ENCODE data around the gene LRCH1.
"Not testable (repeated sequence)": the region's sequence is repeated elsewhere in the genome, so short reads cannot be mapped to it uniquely, and the experiment has no call there.

The LRCH1 gene

DNA sequence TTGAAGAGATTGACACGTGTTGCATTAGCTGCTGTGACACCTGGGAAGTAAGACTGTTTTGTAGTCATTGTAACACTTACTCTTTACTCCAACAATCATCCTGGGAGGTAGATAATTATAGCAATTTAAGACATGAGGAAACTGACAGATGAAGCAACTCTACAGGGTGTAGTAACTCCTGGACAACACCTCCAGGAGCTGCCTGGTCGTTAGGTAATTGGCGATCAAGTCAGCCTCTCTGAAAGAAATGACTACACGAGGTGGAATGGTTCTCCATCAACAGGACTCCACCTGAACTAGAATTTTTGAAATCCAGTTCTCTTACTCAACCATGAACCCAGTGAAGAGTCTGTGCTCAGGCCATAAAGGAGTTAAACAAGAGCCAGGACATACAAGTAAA, 43.0 kb upstream of the LRCH1 start:
- TF ChIP-seq SPI1 (IDR thresholded peaks at IDR 0.05; ENCODE audit: borderline replicate concordance, low read depth) = no peak
- TF ChIP-seq, protein P1, sequence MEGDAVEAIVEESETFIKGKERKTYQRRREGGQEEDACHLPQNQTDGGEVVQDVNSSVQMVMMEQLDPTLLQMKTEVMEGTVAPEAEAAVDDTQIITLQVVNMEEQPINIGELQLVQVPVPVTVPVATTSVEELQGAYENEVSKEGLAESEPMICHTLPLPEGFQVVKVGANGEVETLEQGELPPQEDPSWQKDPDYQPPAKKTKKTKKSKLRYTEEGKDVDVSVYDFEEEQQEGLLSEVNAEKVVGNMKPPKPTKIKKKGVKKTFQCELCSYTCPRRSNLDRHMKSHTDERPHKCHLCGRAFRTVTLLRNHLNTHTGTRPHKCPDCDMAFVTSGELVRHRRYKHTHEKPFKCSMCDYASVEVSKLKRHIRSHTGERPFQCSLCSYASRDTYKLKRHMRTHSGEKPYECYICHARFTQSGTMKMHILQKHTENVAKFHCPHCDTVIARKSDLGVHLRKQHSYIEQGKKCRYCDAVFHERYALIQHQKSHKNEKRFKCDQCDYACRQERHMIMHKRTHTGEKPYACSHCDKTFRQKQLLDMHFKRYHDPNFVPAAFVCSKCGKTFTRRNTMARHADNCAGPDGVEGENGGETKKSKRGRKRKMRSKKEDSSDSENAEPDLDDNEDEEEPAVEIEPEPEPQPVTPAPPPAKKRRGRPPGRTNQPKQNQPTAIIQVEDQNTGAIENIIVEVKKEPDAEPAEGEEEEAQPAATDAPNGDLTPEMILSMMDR (IDR thresholded peaks at IDR 0.05; ENCODE audit: insufficient read depth, low read length) = no peak
- TF ChIP-seq GABPA (IDR thresholded peaks at IDR 0.05; ENCODE audit: low read depth) = no peak
- no peak for TF ChIP-seq POLR2AphosphoS5 (IDR thresholded peaks at IDR 0.05; ENCODE audit: low read depth)
- TF ChIP-seq, protein P2, sequence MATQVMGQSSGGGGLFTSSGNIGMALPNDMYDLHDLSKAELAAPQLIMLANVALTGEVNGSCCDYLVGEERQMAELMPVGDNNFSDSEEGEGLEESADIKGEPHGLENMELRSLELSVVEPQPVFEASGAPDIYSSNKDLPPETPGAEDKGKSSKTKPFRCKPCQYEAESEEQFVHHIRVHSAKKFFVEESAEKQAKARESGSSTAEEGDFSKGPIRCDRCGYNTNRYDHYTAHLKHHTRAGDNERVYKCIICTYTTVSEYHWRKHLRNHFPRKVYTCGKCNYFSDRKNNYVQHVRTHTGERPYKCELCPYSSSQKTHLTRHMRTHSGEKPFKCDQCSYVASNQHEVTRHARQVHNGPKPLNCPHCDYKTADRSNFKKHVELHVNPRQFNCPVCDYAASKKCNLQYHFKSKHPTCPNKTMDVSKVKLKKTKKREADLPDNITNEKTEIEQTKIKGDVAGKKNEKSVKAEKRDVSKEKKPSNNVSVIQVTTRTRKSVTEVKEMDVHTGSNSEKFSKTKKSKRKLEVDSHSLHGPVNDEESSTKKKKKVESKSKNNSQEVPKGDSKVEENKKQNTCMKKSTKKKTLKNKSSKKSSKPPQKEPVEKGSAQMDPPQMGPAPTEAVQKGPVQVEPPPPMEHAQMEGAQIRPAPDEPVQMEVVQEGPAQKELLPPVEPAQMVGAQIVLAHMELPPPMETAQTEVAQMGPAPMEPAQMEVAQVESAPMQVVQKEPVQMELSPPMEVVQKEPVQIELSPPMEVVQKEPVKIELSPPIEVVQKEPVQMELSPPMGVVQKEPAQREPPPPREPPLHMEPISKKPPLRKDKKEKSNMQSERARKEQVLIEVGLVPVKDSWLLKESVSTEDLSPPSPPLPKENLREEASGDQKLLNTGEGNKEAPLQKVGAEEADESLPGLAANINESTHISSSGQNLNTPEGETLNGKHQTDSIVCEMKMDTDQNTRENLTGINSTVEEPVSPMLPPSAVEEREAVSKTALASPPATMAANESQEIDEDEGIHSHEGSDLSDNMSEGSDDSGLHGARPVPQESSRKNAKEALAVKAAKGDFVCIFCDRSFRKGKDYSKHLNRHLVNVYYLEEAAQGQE (IDR thresholded peaks at IDR 0.05; ENCODE audit: insufficient replicate concordance, low read depth) = no peak
- Histone ChIP-seq H3K27ac (replicated peaks) (no peak overlapping the region), H3K4me3 (replicated peaks; ENCODE audit: insufficient read depth, low read length) (no peak overlapping the region), H3K27me3 (ENCODE audit: insufficient read depth, poor library complexity, severe bottlenecking) (no peaks in the 10 kb centered on the region)
- peak in 1 of 2 experiments; percentile 32 for DNase-seq (ENCODE audit: low read depth in 1 of 2, low spot score in 1 of 2)

DNA sequence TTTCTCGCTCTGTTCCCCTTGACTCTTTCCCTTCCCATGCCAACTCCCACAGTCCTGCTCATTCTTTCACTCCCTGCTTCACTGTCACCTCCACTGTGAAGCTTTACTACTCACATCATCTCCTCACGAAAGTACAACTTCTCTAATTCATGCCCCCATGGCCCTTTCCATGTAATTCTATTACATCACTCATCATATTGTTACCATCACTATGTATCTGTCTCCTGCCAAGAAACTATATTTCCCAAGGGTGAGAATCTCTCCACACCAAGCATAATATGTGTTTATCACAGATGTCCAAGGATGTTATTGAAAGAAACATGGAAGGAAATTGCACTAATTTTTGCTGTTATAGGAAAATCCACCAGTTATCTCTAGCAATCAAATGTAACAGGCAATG, 37.2 kb upstream of the LRCH1 start:
- TF ChIP-seq POLR2AphosphoS5 (IDR thresholded peaks at IDR 0.05; ENCODE audit: low read depth) = no peak
- no peak for TF ChIP-seq SPI1 (IDR thresholded peaks at IDR 0.05; ENCODE audit: borderline replicate concordance, low read depth)
- TF ChIP-seq, protein P1 (IDR thresholded peaks at IDR 0.05; ENCODE audit: insufficient read depth, low read length) = no peak
- no peak for TF ChIP-seq GABPA (IDR thresholded peaks at IDR 0.05; ENCODE audit: low read depth)
- TF ChIP-seq, protein P2 (IDR thresholded peaks at IDR 0.05; ENCODE audit: insufficient replicate concordance, low read depth) = no peak
- Histone ChIP-seq H3K4me3 (replicated peaks; ENCODE audit: insufficient read depth, low read length) (no peak overlapping the region), H3K27ac (replicated peaks) (no peak overlapping the region), H3K27me3 (ENCODE audit: insufficient read depth, poor library complexity, severe bottlenecking) (no peaks in the 10 kb centered on the region)
- DNase-seq (ENCODE audit: low read depth in 1 of 2, low spot score in 1 of 2) = no peak

DNA sequence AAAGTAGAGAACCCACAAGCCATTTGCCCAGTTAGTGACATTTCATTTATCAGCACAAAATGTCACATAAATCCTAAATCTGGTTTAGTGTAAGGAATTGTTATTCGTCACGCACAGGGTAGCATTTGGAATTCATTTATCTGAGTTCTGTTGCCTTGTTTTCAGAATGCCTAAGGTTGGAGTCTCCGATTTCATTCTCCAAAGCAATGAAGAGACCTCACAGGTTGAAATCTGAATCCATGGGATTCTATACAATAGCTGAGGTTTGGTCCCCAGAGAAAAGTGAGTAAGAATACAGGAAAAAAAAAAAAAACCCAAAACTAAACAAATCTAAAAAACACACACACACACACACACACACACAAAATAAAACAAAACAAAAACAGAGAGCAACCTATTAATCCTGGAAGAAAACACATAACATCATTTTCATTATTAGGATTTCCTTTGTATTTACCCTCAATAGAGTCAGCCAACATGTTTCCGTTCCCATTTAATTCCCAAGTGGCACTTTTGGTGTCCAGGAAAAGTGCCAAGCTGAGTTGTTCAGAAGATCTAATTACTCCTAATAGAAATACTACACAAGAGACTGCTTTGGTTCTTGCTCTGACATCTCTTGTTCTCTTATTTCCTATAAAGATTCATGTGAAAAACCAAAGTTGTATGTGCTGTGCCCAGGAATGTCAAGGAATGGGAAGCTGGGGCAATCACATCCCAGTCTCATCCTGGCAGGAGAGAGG, 36.2 kb upstream of the LRCH1 start:
- no peaks in the 10 kb centered on the region for H3K27me3 ChIP-seq (ENCODE audit: insufficient read depth, poor library complexity, severe bottlenecking)
- H3K4me3 ChIP-seq (replicated peaks; ENCODE audit: insufficient read depth, low read length) = no peak overlapping the region
- DNase-seq (ENCODE audit: low read depth in 1 of 2, low spot score in 1 of 2) = no peak
- H3K27ac ChIP-seq (replicated peaks) = no peak overlapping the region
- TF ChIP-seq, protein P2 (IDR thresholded peaks at IDR 0.05; ENCODE audit: insufficient replicate concordance, low read depth) = no peak
- no peak for TF ChIP-seq SPI1 (IDR thresholded peaks at IDR 0.05; ENCODE audit: borderline replicate concordance, low read depth)

DNA sequence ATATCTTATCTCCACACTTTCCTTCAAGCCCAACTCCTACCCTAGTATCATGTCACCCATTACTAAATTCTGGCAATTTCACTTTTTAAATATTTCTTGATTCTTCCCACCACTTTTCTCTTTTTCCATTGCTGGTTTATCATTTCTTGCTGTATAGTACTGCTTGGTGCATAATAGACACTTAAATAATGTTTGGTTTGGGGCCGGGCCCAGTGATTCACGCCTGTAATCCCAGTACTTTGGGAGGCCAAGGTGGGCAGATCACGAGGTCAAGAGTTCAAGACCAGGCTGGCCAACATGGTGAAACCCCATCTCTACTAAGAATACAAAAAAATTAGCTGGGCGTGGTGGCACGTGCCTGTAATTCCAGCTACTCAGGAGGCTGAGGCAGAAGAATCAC, 35.2 kb upstream of the LRCH1 start:
- not testable (repeated sequence) for H3K27ac ChIP-seq (replicated peaks); DNase-seq (ENCODE audit: low read depth in 1 of 2, low spot score in 1 of 2); H3K4me3 ChIP-seq (replicated peaks; ENCODE audit: insufficient read depth, low read length); H3K27me3 ChIP-seq (ENCODE audit: insufficient read depth, poor library complexity, severe bottlenecking)

Data from HL-60 (cell line).